GM13977 (cell line): ENCODE results near the gene TLR1.
"Not testable (repeated sequence)": the region's sequence is repeated elsewhere in the genome, so short reads cannot be mapped to it uniquely, and the experiment has no call there.

Experiments
- DNase-seq: peaks from one replicate; pipeline ENCODE4 v3.0.0; 2012; ENCODE audit warnings: low spot score
- in situ Hi-C: fragments of 300-500 bp; cut with MboI; formaldehyde crosslinking; loops from one replicate; pipeline ENCODE4 v1.12.0; 2022; ENCODE audit warnings: low sequenced_read_pairs, low pct_unique_long_range_greater_than_20kb, mixed read lengths, inconsistent platforms; ENCODE audit not compliant: unreplicated experiment
- TF ChIP-seq, protein P1 (sequence below): IDR thresholded peaks from 2 replicates; pipeline ENCODE4 v1.5.1; 2012; ENCODE audit warnings: mild to moderate bottlenecking, control low read depth; ENCODE audit not compliant: insufficient read depth; ENCODE audit errors: extremely low read depth, missing control alignments

TLR1 gene

DNA sequence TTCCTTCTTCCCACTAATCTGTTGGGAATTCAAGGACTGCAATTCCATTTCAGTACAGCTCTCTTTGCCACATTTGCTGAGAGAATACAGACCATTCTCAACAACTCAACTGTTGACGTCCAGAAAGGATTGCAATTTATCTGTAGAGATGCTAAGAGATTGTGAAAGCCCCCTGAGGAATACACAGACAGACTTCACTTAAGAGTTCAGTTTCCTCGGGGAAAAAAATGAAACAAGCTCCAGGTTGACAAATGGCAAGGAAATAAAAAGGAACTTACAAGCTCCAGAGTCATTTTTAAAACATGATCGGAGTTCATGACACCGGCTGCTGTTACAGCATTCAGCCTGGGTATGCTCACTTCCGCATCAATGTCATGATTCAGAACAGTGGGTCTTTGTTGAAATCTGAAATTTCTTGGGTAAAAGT lies 35.6 kb downstream of the TLR1 start:
- in situ Hi-C loops: loop anchor here (10.0 kb wide), 1 partner anchor 86 kb away; the partner anchor contains the start of gene TLR6
- TF ChIP-seq, protein P1, sequence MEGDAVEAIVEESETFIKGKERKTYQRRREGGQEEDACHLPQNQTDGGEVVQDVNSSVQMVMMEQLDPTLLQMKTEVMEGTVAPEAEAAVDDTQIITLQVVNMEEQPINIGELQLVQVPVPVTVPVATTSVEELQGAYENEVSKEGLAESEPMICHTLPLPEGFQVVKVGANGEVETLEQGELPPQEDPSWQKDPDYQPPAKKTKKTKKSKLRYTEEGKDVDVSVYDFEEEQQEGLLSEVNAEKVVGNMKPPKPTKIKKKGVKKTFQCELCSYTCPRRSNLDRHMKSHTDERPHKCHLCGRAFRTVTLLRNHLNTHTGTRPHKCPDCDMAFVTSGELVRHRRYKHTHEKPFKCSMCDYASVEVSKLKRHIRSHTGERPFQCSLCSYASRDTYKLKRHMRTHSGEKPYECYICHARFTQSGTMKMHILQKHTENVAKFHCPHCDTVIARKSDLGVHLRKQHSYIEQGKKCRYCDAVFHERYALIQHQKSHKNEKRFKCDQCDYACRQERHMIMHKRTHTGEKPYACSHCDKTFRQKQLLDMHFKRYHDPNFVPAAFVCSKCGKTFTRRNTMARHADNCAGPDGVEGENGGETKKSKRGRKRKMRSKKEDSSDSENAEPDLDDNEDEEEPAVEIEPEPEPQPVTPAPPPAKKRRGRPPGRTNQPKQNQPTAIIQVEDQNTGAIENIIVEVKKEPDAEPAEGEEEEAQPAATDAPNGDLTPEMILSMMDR: no peak
- no peak for DNase-seq

DNA sequence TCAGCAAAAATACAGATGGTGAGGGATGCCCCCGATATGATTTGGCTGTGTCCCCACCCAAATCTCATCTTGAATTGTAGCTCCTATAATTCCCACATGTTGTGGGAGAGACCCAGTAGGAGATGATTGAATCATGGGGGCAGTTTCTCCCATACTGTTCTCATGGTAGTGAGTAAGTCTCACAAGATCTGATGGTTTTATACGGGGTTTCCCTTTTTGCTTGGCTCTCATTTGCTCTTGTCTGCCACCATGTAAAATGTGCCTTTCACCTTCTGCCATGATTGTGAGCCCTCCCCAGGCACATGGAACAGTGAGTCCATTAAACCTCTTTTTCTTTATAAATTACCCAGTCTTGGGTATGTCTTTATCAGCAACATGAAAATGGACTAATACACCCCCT lies 37.7 kb downstream of the TLR1 start:
- in situ Hi-C loops: loop anchor here (10.0 kb wide), 1 partner anchor 88 kb away; the partner anchor contains the start of gene TLR6
- not testable (repeated sequence) for DNase-seq

DNA sequence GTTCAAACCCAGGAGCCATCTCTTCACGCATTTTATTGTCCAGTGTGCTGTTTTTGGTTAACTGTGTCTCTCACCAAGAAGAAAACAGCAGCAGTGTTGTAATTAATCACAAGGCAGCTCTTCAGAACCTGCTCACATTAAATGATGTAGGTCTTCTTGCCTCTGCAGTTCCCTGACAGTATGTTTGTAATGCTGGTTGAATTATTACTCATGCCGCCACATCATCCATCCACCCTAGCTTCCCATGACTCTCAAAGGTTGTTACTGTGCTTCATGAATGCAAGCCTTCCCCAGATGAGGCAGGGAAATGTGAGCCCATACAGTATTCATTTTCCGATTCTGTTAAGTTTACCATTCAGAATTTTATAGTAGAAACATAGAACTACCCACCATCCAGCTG lies 39.2 kb downstream of the TLR1 start:
- TF ChIP-seq, protein P1: no peak
- in situ Hi-C loops: loop anchor here (10.0 kb wide), 1 partner anchor 89 kb away; the partner anchor contains the start of gene TLR6
- DNase-seq: no peak

DNA sequence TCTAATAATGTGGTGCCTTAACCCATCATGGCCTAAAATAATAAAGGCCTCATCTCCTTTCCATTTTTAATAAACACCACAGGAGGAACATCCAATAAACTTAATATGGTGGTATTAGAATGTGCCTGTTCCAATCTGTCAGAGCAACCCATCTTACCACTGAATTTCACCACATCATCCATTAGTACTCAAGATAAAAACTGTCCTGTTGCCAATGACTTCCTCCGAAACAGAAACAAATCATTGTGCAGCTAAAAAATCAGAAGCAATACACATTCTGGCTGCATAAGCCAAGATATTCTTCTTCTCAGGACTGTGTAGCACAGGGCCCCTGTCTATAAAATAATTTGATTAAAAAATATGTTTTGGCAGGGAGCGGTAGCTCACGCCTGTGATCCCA lies 40.3 kb downstream of the TLR1 start:
- DNase-seq: no peak
- in situ Hi-C loops: loop anchor here (10.0 kb wide), 1 partner anchor 91 kb away; the partner anchor contains the start of gene TLR6
- TF ChIP-seq, protein P1: no peak

DNA sequence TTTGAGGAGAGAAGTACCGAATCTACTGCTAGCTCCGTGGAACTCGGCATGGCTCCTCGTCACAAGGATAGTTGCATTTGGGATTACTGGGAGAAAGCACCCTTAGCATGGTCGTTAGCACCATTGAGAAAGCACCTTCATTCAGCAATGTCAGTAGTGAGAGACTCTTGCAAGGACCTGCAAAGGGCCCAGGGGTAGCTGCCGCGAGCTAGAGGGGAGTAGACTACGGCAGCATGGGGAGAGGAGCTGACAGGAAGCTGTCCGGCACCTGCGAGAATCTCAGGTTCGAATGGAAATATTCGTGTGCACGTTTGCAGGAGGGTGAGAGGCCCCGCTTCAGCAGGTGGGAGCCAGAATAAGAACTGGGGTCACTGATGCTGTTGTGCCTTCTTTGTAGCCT lies 42.0 kb downstream of the TLR1 start:
- in situ Hi-C loops: loop anchor here (10.0 kb wide), 1 partner anchor 92 kb away; the partner anchor contains the start of gene TLR6
- TF ChIP-seq, protein P1: no peak
- DNase-seq: peak; percentile 39

DNA sequence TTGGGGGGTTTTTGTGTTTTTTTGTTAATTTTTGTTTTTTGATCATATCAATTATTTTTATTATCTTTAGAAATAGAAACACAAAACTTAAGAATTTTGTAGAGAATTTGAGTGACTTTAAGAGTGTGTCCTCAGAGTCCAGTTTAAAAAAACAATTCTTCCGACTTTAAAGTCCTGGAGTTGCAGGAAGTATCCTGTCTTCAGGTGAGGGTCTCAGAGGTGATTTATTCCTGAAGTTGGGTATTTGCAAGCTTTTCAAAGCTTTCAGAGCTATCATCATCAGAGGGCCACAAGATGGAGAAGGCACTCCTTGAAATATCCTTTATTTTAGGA lies 44.8 kb downstream of the TLR1 start:
- DNase-seq: no peak
- TF ChIP-seq, protein P1: no peak
- in situ Hi-C loops: loop anchor here (10.0 kb wide), 2 partner anchors 95 to 365 kb away; partner anchors contain the start of gene TLR6

DNA sequence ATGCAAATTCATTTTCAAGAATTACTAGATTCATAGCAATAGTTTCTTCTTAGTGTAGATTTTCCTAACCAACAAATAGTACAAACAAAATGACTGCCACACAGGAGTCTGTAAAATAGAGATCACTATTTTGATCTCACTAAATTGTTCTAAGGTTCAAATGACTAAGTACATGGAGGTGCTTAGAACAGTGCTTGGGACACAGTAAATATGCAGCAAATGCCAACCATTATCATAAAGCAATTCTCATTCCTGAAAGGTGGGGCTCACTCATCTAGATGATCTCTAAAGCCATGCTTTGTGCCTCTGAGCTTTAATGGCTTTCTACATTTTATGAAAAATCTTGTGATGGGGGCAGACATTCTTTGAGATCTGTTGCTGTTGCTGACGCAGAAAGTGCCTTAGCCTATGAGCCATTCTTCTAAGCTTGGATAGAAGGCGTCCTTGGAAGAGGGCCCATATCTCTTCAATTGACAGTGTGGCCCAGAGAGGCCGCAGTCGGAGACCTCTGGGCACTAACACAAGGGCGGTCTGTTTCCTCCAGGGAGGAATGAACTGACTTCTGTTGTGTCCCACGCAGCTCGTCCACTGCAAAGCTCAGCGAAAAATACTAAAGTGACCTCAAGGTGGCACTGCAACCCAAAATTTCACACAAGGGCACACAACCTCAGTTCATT lies 45.3 kb downstream of the TLR1 start:
- TF ChIP-seq, protein P1: peak; percentile 68
- DNase-seq: peak; percentile 34
- in situ Hi-C loops: loop anchor here (10.0 kb wide), 1 partner anchor 366 kb away; no protein-coding TSS in a partner anchor
